ENCODE measurements around the gene THAP3. TPM values are rescaled to one million over a fixed set of nuclear protein-coding genes. Genes with fewer than 3 reads are reported as not detected.

The THAP3 gene
- total RNA-seq, 2 donors from 2014 or later: 11.9 to 18.9 TPM

- peaks cover 0 to 2% of the 10 kb centered on the region in 2 donors for H3K36me3 ChIP-seq (replicated peaks in 1 of 2; ENCODE audit: insufficient read depth in 1 of 2, low read depth in 2 of 2)
- ATAC-seq (no peak), DNase-seq (no peak)
- no peaks in the 10 kb centered on the region for H3K27me3 ChIP-seq
- H3K27ac ChIP-seq: no peak overlapping the region
- H3K9me3 ChIP-seq: no peaks in the 10 kb centered on the region
- TF ChIP-seq POLR2A (IDR thresholded peaks at IDR 0.05): no peak
- TF ChIP-seq CTCF (IDR thresholded peaks at IDR 0.05): no peak
- intact Hi-C loops (cut with DNase I): no loop called here
- H3K4me3 ChIP-seq: no peak overlapping the region
- no peaks in the 10 kb centered on the region for H3K4me1 ChIP-seq
- WGBS, 2 donors: 87 to 91% methylated on average over 5 of the region's 5 CpGs
Measured at GRCh38 chr1:6666696-6667095, 42.0 kb downstream of the THAP3 start.

GRCh38 chr1:6667139-6667538 lies 42.5 kb downstream of the THAP3 start:
- H3K4me1 ChIP-seq: no peaks in the 10 kb centered on the region
- intact Hi-C loops (cut with DNase I): no loop called here
- H3K4me3 ChIP-seq: no peak overlapping the region
- peaks cover 0 to 2% of the 10 kb centered on the region in 2 donors for H3K36me3 ChIP-seq (replicated peaks in 1 of 2; ENCODE audit: insufficient read depth in 1 of 2, low read depth in 2 of 2)
- WGBS, 2 donors: 91 to 98% methylated on average over 5 to 6 of the region's 6 CpGs
- TF ChIP-seq POLR2A (IDR thresholded peaks at IDR 0.05) (no peak), CTCF (IDR thresholded peaks at IDR 0.05) (no peak)
- no peak for DNase-seq
- no peak for ATAC-seq
- H3K9me3 ChIP-seq: no peaks in the 10 kb centered on the region
- H3K27ac ChIP-seq: no peak overlapping the region
- no peaks in the 10 kb centered on the region for H3K27me3 ChIP-seq

- H3K9me3 ChIP-seq: no peaks in the 10 kb centered on the region
- H3K4me1 ChIP-seq: no peaks in the 10 kb centered on the region
- ATAC-seq (no peak), DNase-seq (no peak)
- TF ChIP-seq CTCF (IDR thresholded peaks at IDR 0.05): no peak
- TF ChIP-seq POLR2A (IDR thresholded peaks at IDR 0.05): no peak
- 93 to 96% methylated on average over 9 of the region's 9 CpGs for WGBS, 2 donors
- H3K4me3 ChIP-seq: no peak overlapping the region
- H3K36me3 ChIP-seq (replicated peaks in 1 of 2; ENCODE audit: insufficient read depth in 1 of 2, low read depth in 2 of 2): peaks cover 0 to 2% of the 10 kb centered on the region in 2 donors
- intact Hi-C loops (cut with DNase I): no loop called here
- H3K27ac ChIP-seq: no peak overlapping the region
- H3K27me3 ChIP-seq: no peaks in the 10 kb centered on the region
Measured at GRCh38 chr1:6668503-6668902, 43.8 kb downstream of the THAP3 start.

GRCh38 chr1:6672558-6672957 lies 47.9 kb downstream of the THAP3 start:
- Histone ChIP-seq H3K9me3 (no peaks in the 10 kb centered on the region), H3K36me3 (replicated peaks in 1 of 2; ENCODE audit: insufficient read depth in 1 of 2, low read depth in 2 of 2) (peaks cover 0 to 3% of the 10 kb centered on the region in 2 donors), H3K27me3 (no peaks in the 10 kb centered on the region), H3K4me3 (no peak overlapping the region), H3K27ac (no peak overlapping the region), H3K4me1 (no peaks in the 10 kb centered on the region)
- ATAC-seq (no peak), DNase-seq (no peak)
- intact Hi-C loops (cut with DNase I): no loop called here
- no peak for TF ChIP-seq POLR2A (IDR thresholded peaks at IDR 0.05)
- no peak for TF ChIP-seq CTCF (IDR thresholded peaks at IDR 0.05)
- WGBS, 2 donors: 88 to 89% methylated on average over 1 to 2 of the region's 2 CpGs

- intact Hi-C loops (cut with DNase I): no loop called here
Measured at GRCh38 chr1:6673816-6674398, 49.2 kb downstream of the THAP3 start.

More at GRCh38 chr1:6673816-6674398, 49.2 kb downstream of the THAP3 start:
- ATAC-seq: no peak
- 86 to 87% methylated on average over 5 of the region's 5 CpGs for WGBS, 2 donors
- Histone ChIP-seq H3K27me3 (no peaks in the 10 kb centered on the region), H3K4me3 (no peak overlapping the region), H3K4me1 (no peaks in the 10 kb centered on the region), H3K9me3 (no peaks in the 10 kb centered on the region), H3K36me3 (replicated peaks in 1 of 2; ENCODE audit: insufficient read depth in 1 of 2, low read depth in 2 of 2) (peaks cover 0 to 6% of the 10 kb centered on the region in 2 donors), H3K27ac (no peak overlapping the region)
- TF ChIP-seq POLR2A (IDR thresholded peaks at IDR 0.05) (no peak), CTCF (IDR thresholded peaks at IDR 0.05) (no peak)
- DNase-seq: no peak

Measured in body of pancreas (tissue), 4 donors.